K562 (cell line): ENCODE results near the gene SLC3A2. TPM values are rescaled to one million over a fixed set of nuclear protein-coding genes. Genes with fewer than 3 reads are reported as not detected.

Experiments used
- ATAC-seq: fragments of 200-7000 bp; cut with Tn5 transposase; 3 replicates; pipeline ENCODE4 v1.9.1; 2020; ENCODE audit warnings: moderate library complexity
- BruUV-seq: library from RNA; stranded (reverse); fragments of 400-500 nt; replicated peaks from 2 replicates; lab custom pipeline; 2021; lab: Mats Ljungman, UMichigan
- CTCF ChIA-PET: fragments of 300-600 bp; formaldehyde crosslinking; extraction: SDS; loops from one replicate; lab custom pipeline; 2021; ENCODE audit warnings: low intra/inter-chr PET ratio; lab: Yijun Ruan, JAX
- POLR2A ChIA-PET: fragments of 300-600, 350-650 bp; sonication (Branson Sonifier 250); formaldehyde crosslinking; extraction: SDS; loops from one replicate; lab custom pipeline; 2021; ENCODE audit warnings: antibody characterized with exemption, inconsistent platforms; lab: Yijun Ruan, JAX
- DNase-seq, 4 experiments: peaks; one replicate each; pipeline versions ENCODE4 v3.0.0 to v3.0.0-alpha.2; 2011 to 2018; ENCODE audit warnings: low spot score in 3 of 4, mixed read lengths in 3 of 4; ENCODE audit errors: extremely low read depth in 1 of 4
- FAIRE-seq: peaks from 2 replicates; lab custom pipeline; 2011; peaks lifted over from hg19 to GRCh38; lab: Jason Lieb, UNC
- H2AFZ ChIP-seq: 2 replicates; pipeline ENCODE4 v1.6.0; 2011; ENCODE audit warnings: low read depth, low read length, control low read depth, inconsistent platforms
- H3K27ac ChIP-seq: fragments of 200-600 bp; 3 replicates; pipeline ENCODE4 v1.8.0; 2011; ENCODE audit warnings: low read depth, mild to moderate bottlenecking, control low read depth, inconsistent platforms, low read length, moderate library complexity, mixed read lengths; ENCODE audit errors: extremely low read depth
- H3K27me3 ChIP-seq, 2 experiments: fragments of 300-600 bp in 1 of 2; 2 replicates in 1 of 2; 3 replicates in 1 of 2; pipeline versions ENCODE4 v1.6.0 to v1.8.0; 2011; ENCODE audit warnings: inconsistent platforms in 2 of 2, low read length in 2 of 2, mild to moderate bottlenecking in 1 of 2, mixed read lengths in 1 of 2, moderate library complexity in 1 of 2; ENCODE audit not compliant: control insufficient read depth in 2 of 2, insufficient read depth in 2 of 2
- H3K36me3 ChIP-seq: fragments of 300-600 bp; 3 replicates; pipeline ENCODE4 v1.8.0; 2011; ENCODE audit warnings: mild to moderate bottlenecking, low read length, inconsistent platforms; ENCODE audit not compliant: control insufficient read depth, insufficient read depth
- H3K4me1 ChIP-seq, 2 experiments: fragments of 200-600 bp in 1 of 2; replicated peaks in 1 of 2; 2 replicates in 1 of 2; 3 replicates in 1 of 2; pipeline versions ENCODE4 v1.5.1 to v1.8.0; 2011; ENCODE audit warnings: inconsistent platforms in 2 of 2, low read length in 2 of 2, mild to moderate bottlenecking in 1 of 2, mixed read lengths in 1 of 2, moderate library complexity in 1 of 2; ENCODE audit not compliant: control insufficient read depth in 2 of 2, insufficient read depth in 2 of 2
- H3K4me2 ChIP-seq: 2 replicates; pipeline ENCODE4 v1.6.1; 2011; ENCODE audit warnings: low read length, control low read depth, inconsistent platforms, mixed read lengths; ENCODE audit not compliant: insufficient read depth
- H3K4me3 ChIP-seq: fragments of 200-600 bp; sonication (generic), shearing (Covaris generic); 2 replicates; pipeline ENCODE4 v1.5.1; 2016; ENCODE audit warnings: control low read depth, inconsistent platforms
- H3K79me2 ChIP-seq: fragments of 200-600 bp; 3 replicates; pipeline ENCODE4 v1.8.0; 2011; ENCODE audit warnings: low read length, inconsistent platforms; ENCODE audit not compliant: control insufficient read depth, insufficient read depth
- H3K9ac ChIP-seq, 2 experiments: 2 replicates each; pipeline versions ENCODE4 v1.6.0 to v1.6.1; 2011; ENCODE audit warnings: low read depth in 2 of 2, low read length in 2 of 2, control low read depth in 1 of 2, inconsistent platforms in 1 of 2, mild to moderate bottlenecking in 1 of 2, mixed read lengths in 1 of 2; ENCODE audit not compliant: insufficient read depth in 1 of 2
- H3K9me1 ChIP-seq: one replicate; pipeline ENCODE4 v1.6.0; 2011; ENCODE audit warnings: inconsistent platforms, mild to moderate bottlenecking, low read length, moderate library complexity; ENCODE audit not compliant: control insufficient read depth, insufficient read depth
- H3K9me3 ChIP-seq: replicated peaks from 2 replicates; pipeline ENCODE4 v1.5.1; 2011; ENCODE audit warnings: low read depth, low read length, inconsistent platforms; ENCODE audit not compliant: control insufficient read depth, insufficient read depth
- H4K20me1 ChIP-seq: replicated peaks from 2 replicates; pipeline ENCODE4 v1.6.1; 2011; ENCODE audit warnings: low read length, inconsistent platforms, mixed read lengths; ENCODE audit not compliant: control insufficient read depth, insufficient read depth
- BHLHE40 ChIP-seq: IDR thresholded peaks from 2 replicates; pipeline ENCODE4 v1.6.1; 2011; ENCODE audit warnings: low read length, improper control_type of control experiment
- CXXC5 ChIP-seq: fragments of 250-450 bp; sonication (Bioruptor Pico); IDR thresholded peaks from 2 replicates; pipeline ENCODE4 v1.8.0; 2022; ENCODE audit warnings: inconsistent platforms, mild to moderate bottlenecking, moderate library complexity
- EGR1 ChIP-seq: fragments of 450-650 bp; conservative IDR thresholded peaks from 2 replicates; pipeline ENCODE4 v1.6.1; 2017; ENCODE audit warnings: mild to moderate bottlenecking
- NFIC ChIP-seq: fragments of 450-650 bp; IDR thresholded peaks from 2 replicates; pipeline ENCODE4 v1.6.1; 2017; ENCODE audit warnings: mild to moderate bottlenecking, inconsistent platforms
- RBM17 ChIP-seq: fragments of 200-400 bp; formaldehyde crosslinking; IDR thresholded peaks from 2 replicates; pipeline ENCODE4 v1.6.1; 2017; ENCODE audit warnings: low read depth, mild to moderate bottlenecking, low read length, borderline replicate concordance
- WGBS: fragments of 100-300 bp; shearing (Covaris generic); methylation state at CpG from one replicate; pipeline ENCODE4 v1.1.6; 2016; ENCODE audit warnings: low coverage, mixed read lengths; ENCODE audit not compliant: insufficient coverage; ENCODE audit errors: missing lambda C conversion rate; 5-methylcytosine and 5-hydroxymethylcytosine counted together
- in situ Hi-C: fragments of 300-500 bp; cut with MboI; formaldehyde crosslinking; loops from 4 replicates; pipeline ENCODE4 v1.15.0; 2018; ENCODE audit warnings: inconsistent platforms, mixed read lengths
- intact Hi-C: fragments of 100-400 bp; cut with micrococcal nuclease; formaldehyde crosslinking; loops from 2 replicates; pipeline ENCODE4 v1.14.2; 2022
- polyA plus RNA-seq, 8 experiments: library from polyadenylated mRNA; depleted of rRNA in 4 of 8; stranded (reverse) in 5 of 8; unstranded in 3 of 8; fragments of >200 nt; fragmentation: Nextera tagmentation in 2 of 8; fragmentation: Illumina TruSeq in 1 of 8; extraction: Ambion mirVana in 2 of 8; extraction: Trizol in 1 of 8; gene quantifications; 2 replicates each; pipeline versions ENCODE4 v1.2.1 to v1.2.3, GENCODE V29; 2011 to 2014; ENCODE audit warnings: inconsistent platforms in 1 of 8, missing spikeins in 1 of 8
- total RNA-seq, 7 experiments: library from RNA; depleted of rRNA in 6 of 7; stranded (reverse); fragments of >200 nt in 6 of 7; fragmentation: Illumina TruSeq in 2 of 7; extraction: Trizol in 2 of 7; gene quantifications; 2 replicates each; pipeline versions ENCODE4 v1.2.1 to v1.2.3, GENCODE V29; 2011 to 2021; ENCODE audit warnings: low replicate concordance in 1 of 7

SLC3A2 gene
- total and polyA plus RNA-seq, 9 of the 15 experiments (the other 6 are each of a cell fraction or from before 2014, with no cell fraction given), result 20.0 to 296 (median 214) TPM

- H3K9ac ChIP-seq, result peak overlapping the region in 1 of 2 experiments; percentile 38; a peak in 1 of 4 replicates
- 11% methylated on average over 13 of the region's 19 CpGs for WGBS
- CTCF ChIA-PET, result interaction anchor here (1.7 kb wide), 1 partner anchor 15 kb away, joined by 4 read pairs; no protein-coding TSS in a partner anchor
- H3K9me1 ChIP-seq, result no peaks in the 10 kb centered on the region
- H3K36me3 ChIP-seq, result no peaks in the 10 kb centered on the region
- no peak; the same call in 2 of the 3 replicates for ATAC-seq
- no peaks in the 10 kb centered on the region for H3K79me2 ChIP-seq
- H3K4me1 ChIP-seq, result peaks cover 19 to 59% of the 10 kb centered on the region in 2 experiments
- peak in 2 of 4 experiments; percentile 34 to 35 for DNase-seq
- H3K27me3 ChIP-seq, result peaks cover 14 to 29% of the 10 kb centered on the region in 2 experiments; a peak in 4 of 5 replicates
- no peak overlapping the region for H3K4me3 ChIP-seq
- FAIRE-seq, result no peak
- H4K20me1 ChIP-seq, result peaks cover 10% of the 10 kb centered on the region; the same call in 1 of the 2 replicates
- no TSS peak for BruUV-seq
- H2AFZ ChIP-seq, result no peak overlapping the region
- no peak overlapping the region for H3K4me2 ChIP-seq
- no peaks in the 10 kb centered on the region for H3K9me3 ChIP-seq
- no peak overlapping the region for H3K27ac ChIP-seq
- intact Hi-C loops, result no loop called here
- POLR2A ChIA-PET, result interaction anchor here (0.8 kb wide), 1 partner anchor 13 kb away, joined by 5 read pairs; no protein-coding TSS in a partner anchor
- in situ Hi-C loops, result no loop called here
- TF ChIP-seq CXXC5 (no peak), RBM17 (no peak), EGR1 (0 out of 2 replicates have a peak, but pooled peaks have one; percentile 40), BHLHE40 (peak; percentile 83), NFIC (peak; percentile 41)
- TF ChIP-seq, all 486 proteins: peak for 3
Observed at GRCh38 chr11:62921573-62922188, 41.0 kb downstream of the SLC3A2 start.
